CD4-positive, alpha-beta T cell treated with Interferon gamma for 1 hour (primary cell): ENCODE results near the gene AKT1.
A peak's percentile ranks its signal among the peaks of the same experiment; 100 is the strongest.
"Not testable (repeated sequence)": the region's sequence is repeated elsewhere in the genome, so short reads cannot be mapped to it uniquely, and the experiment has no call there.

ENCODE experiments used
- DNase-seq: peaks from one replicate; pipeline ENCODE4 v3.0.0-alpha.2; 2020

The AKT1 gene

GRCh38 chr14:104794993-104795780, at the start of gene AKT1:
TSS of gene AKT1 (minus strand) at chr14:104795748. CDS start at chr14:104792643, 3,105 bp downstream.
- no peak for DNase-seq

DNA sequence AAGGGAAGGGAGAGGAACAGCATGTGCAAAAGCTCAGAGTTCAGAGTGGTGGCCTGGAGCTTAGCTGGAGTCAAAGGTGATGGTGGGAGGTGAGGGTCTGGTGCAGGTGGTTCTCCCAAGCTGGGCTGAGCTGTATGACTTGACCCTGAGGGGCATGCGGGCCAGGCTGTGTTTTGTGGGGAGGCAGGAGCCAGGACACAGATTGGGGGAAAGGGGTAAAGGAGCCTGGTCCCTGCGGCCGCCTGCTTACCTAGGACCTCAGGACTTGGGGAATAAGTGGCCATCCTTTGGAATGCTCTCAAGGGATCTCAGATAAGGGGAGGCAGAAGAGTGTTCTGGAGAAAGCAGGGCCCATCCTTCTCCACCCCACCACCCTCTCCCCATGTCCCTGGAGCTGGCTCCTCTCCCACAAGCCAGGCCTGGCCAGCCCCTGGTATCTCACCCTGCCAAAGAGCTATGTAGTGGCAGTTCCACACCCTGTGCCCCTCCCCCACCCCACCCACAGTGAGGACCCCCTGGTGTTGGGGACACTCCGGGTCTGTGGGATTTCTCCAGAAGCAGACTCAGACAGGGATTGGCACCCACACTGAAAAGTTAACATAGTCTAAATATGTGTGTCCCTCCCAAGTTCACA, 49.6 kb upstream of the AKT1 start:
- no peak for DNase-seq

GRCh38 chr14:104844306-104845032, 48.9 kb upstream of the AKT1 start:
- DNase-seq = no peak

DNA sequence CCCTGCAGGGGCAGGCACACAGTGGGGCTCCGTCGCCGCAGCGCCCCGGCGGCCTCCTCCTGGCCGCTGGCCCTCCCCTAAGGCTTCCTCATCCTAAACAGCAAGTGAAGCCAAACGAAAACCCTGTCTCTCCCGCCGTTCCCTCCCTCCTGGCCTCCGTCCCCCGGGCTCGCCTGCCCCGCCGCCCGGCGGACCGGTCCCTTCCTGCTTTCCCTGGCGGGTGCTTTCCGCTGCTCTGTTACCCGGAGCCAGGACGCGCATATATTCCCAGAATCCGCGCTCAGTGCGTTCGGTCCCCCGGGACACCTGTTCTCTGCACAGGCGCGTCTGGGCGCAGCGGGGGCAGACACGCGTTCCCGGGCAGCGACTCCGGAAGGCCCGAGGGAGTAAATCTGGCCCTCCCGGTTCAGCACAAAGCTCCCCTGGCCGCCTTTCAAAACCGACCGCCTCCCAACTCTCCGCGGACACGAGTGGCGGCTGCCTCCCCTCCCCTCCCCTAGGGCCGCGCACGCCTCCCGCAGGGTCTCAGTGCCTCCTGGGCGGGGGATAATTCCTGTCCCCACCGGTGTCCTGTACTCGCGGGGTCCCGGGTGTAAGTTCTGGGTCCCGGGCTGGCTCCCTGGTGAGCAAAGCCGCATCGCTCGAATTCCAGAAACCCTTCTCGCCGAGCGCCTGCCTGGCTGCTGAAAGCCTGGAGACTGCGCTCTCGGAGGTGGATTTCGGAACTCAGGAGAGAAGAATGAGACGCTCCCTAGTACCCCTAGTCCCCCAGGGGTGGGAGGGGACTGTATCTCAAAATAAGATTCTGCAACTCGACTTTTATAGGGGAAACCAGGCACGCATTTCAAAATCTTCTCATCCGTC, 48.1 kb upstream of the AKT1 start:
- DNase-seq = no peak

GRCh38 chr14:104843006-104843405, 47.5 kb upstream of the AKT1 start:
- no peak for DNase-seq

DNA sequence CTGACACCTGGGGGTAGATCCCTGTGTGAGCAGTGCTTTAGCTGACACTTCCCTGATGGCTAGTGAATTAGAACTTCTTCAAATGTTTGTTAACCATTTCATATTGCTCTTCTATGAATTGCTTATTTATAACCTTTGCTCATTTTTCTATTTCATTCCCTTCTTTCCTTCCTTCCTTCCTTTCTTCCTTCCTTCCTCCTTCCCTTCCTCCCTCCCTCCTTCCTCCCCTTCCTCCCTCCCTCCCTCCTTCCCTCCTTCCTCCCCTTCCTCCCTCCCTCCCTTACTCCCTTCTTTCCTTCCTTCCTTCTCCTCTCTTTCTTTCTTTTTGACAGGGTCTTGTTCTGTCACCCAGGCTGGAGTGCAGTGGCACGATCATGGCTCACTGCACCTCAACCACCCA, 46.2 kb upstream of the AKT1 start:
- DNase-seq = no peak

DNA sequence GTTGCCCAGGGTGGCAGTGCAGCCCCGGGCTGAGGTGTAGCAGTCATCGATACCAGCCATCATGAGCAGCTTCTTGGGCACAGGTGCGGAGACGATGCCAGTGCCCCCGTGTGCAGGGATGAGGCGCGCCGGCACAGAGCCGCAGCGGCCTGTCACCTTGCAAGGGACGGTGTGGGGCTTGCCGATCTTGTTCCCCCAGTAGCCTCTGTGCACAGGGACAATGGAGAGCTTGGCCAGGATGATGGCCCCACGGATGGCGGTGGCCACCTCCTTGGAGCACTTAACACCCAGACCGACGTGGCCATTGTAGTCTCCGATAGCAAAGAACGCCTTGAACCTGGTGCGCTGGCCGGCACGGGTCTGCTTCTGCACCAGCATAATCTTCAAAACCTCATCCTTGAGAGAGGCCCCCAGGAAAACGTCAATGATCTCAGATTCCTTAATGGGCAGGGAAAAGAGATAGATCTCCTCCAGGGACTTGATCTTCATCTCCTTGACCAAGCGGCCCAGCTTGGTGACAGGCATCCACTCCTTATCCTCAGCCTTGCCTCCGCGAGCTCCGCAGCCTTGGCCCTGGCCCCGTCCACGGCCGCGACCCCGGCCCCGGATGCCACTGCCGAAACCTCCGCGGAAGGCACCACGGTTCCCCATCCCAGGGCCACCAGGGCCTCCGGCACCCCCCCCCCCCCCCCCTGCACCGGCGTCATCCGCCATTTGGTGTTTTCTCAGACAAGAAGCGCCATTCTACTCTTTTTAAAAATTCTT, 40.8 kb upstream of the AKT1 start:
- not testable (repeated sequence) for DNase-seq

GRCh38 chr14:104830781-104831180, 35.2 kb upstream of the AKT1 start:
- no peak for DNase-seq

DNA sequence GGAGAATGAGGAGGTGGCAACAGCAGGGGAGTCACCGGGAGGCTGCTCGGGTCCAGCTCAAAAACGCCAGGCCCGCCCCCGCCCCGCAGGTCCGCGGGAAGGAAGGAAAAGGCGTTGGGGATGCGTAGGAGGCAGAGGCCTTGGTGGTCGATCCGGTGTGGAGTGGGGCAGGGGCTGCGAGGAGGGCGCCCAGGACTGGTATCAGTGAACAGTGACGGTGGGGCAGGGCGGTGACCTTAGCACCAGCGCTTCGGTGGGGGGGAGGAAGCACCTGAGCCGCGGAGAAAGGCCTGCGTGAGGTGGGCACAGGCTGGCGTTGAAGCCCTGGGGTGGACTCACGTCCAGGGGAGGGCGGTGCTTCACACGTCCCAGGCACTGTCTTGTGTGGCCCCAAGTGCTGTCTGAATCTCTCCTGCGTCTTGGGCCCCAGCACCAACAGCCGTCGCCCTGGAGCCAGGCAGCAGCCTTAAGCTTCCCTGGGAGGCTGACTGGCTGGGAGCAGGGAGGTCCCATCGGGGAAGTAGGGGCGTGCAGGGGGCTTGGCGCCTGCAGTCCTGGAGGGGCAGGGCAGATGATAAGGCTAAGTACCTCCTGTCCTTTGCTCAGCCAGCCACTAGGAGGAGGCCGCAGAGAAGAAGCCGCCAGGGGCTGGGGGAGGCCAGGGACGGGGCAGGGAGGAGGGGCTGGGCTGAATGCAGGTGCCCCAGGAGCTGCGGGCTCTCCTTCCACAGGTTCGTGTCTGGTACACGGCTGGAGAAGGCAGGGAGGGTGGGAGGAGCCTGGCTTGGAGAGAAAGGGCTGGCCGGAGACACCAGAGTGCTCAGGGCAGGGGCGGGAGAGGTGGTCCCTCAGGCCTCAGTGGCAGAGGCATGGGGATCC, 31.9 kb upstream of the AKT1 start:
- DNase-seq = peak; percentile 63

GRCh38 chr14:104826861-104827176, 31.3 kb upstream of the AKT1 start:
- DNase-seq = no peak

- DNase-seq = peak; percentile 86
These were observed 30.8 kb upstream of the AKT1 start for GRCh38 chr14:104826189-104826860.

DNA sequence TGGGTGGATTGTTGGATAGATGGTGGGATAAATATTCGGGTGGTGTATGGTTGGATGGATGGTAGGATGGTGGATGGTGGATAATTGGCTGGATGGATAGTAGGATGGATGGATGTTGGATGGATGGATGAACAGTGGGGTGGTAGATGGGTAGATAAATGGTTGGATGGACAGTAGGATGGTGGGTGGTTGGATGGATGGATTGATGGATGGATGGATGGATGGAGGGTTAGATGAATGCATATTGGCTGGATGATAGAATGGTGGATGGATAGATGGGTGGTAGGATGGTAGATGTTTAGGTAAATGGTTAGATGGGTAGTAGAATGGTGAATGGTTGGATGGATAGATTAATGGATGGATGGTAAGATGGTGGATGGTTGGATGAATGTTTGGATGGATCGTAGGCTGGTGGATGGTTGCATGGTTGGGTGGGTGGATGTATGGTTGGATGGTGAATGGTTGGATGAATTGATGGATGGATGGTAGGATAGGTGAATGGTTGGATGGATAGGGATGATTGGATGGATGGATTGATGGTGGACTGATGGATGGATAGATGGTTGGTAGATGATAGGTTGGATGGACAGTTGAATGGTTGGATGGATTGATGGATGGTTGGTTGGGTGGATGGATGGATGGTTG, 28.9 kb upstream of the AKT1 start:
- no peak for DNase-seq

GRCh38 chr14:104822821-104823615, 27.5 kb upstream of the AKT1 start:
- no peak for DNase-seq

- DNase-seq = no peak
These were observed 26.5 kb upstream of the AKT1 start for GRCh38 chr14:104821971-104822608.

GRCh38 chr14:104821229-104821945, 25.8 kb upstream of the AKT1 start:
- DNase-seq = no peak

DNA sequence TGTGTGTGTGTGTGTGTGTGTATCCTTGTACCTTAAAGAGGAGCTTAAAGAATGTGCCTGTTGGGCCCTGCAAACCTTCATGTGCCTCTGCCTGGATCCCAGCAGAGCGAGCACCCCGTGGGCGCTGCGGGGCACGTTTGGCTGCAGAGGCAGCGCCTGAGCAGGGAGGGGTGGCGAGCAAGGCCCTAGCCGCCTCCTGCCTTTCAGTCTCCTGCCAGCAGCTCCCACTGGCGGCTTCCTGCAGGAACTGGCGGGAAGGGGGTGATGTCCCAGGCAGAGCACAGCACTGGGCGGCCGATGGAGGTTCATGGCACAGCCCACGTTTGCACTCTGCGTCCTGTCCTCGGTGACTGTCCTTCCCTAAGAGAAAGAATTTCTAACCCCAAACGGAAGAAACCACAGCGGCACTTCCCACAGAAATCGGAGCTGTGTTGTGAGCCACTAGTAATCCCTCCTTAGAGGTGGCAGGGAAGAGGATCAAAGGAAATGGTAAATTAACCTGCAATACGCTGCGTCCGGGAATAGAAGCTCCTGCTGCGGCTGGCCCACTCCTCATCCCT, 25.2 kb upstream of the AKT1 start:
- DNase-seq = no peak

DNA sequence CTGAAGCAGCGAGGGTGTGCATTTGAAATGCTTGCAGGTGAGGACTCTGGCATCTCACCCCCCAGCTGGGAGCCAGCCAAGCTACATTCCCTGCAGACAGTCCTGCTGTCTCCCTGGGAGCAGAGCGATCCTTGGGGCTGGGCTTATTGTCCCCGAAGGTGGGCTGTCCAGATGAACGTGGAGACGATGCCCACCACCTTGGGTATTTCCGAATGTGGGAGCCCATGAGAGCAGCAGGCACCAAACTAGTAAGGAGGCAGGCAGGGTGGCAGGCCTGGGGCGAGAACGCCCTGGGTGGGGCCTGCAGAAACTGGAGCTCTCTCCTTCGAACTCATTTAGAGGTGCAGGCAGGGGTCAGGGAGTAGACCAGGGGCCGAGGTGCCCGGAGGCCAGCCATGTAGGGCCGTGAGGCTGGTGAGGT, 23.8 kb upstream of the AKT1 start:
- no peak for DNase-seq

- DNase-seq = no peak
These were observed 23.2 kb upstream of the AKT1 start for GRCh38 chr14:104818714-104819161.
